Measurements from ENCODE around the gene CCHCR1.

CCHCR1 gene

GRCh38 chr6:31126396-31127175 lies 31.0 kb downstream of the CCHCR1 start:
- DNase-seq (ENCODE audit: low read depth): no peak

- no peak for DNase-seq (ENCODE audit: low read depth)
Observed at GRCh38 chr6:31125586-31126363, 31.8 kb downstream of the CCHCR1 start.

- no peak for DNase-seq (ENCODE audit: low read depth)
Observed at GRCh38 chr6:31125162-31125561, 32.4 kb downstream of the CCHCR1 start.

- no peak for DNase-seq (ENCODE audit: low read depth)
Observed at GRCh38 chr6:31122791-31123706, 34.6 kb downstream of the CCHCR1 start.

GRCh38 chr6:31121131-31121790 lies 36.3 kb downstream of the CCHCR1 start:
- DNase-seq (ENCODE audit: low read depth): no peak

- DNase-seq (ENCODE audit: low read depth): no peak
Observed at GRCh38 chr6:31120151-31120915, 37.3 kb downstream of the CCHCR1 start, which contains the start of gene CDSN. TSS of gene CDSN (minus strand) at chr6:31120446. CDS start at chr6:31120419, 27 bp downstream.

- no peak for DNase-seq (ENCODE audit: low read depth)
Observed at GRCh38 chr6:31118178-31118577, 39.4 kb downstream of the CCHCR1 start.

GRCh38 chr6:31116661-31117385 lies 40.8 kb downstream of the CCHCR1 start:
- no peak for DNase-seq (ENCODE audit: low read depth)

GRCh38 chr6:31115941-31116560 lies 41.6 kb downstream of the CCHCR1 start:
- DNase-seq (ENCODE audit: low read depth): no peak

- DNase-seq (ENCODE audit: low read depth): no peak
Observed at GRCh38 chr6:31114970-31115849, 42.4 kb downstream of the CCHCR1 start.

GRCh38 chr6:31114541-31114878 lies 43.1 kb downstream of the CCHCR1 start, which contains the start of gene PSORS1C1:
TSS of gene PSORS1C1 (plus strand) at chr6:31114800. CDS start at chr6:31129633, 14,833 bp downstream.
- DNase-seq (ENCODE audit: low read depth): no peak

- DNase-seq (ENCODE audit: low read depth): no peak
Observed at GRCh38 chr6:31113861-31114540, 43.6 kb downstream of the CCHCR1 start.

GRCh38 chr6:31112478-31112877 lies 45.1 kb downstream of the CCHCR1 start, which contains the start of gene C6orf15:
TSS of gene C6orf15 (minus strand) at chr6:31112575. CDS start at chr6:31112555, 20 bp downstream.
- DNase-seq (ENCODE audit: low read depth): no peak

- no peak for DNase-seq (ENCODE audit: low read depth)
Observed at GRCh38 chr6:31111712-31112111, 45.9 kb downstream of the CCHCR1 start.

GRCh38 chr6:31110825-31111582 lies 46.6 kb downstream of the CCHCR1 start:
- no peak for DNase-seq (ENCODE audit: low read depth)

- no peak for DNase-seq (ENCODE audit: low read depth)
Observed at GRCh38 chr6:31107052-31107451, 50.5 kb downstream of the CCHCR1 start.

- no peak for DNase-seq (ENCODE audit: low read depth)
Observed at GRCh38 chr6:31103136-31103535, 54.5 kb downstream of the CCHCR1 start.

Measured in activated T-helper 1 cell treated with Interleukin-2 at 50 U/mL for 16 hours (primary cell).